C1 segment of cervical spinal cord (tissue), 14 donors: ENCODE results near the gene IGFBP5.

Experiments
- DNase-seq, 14 donors: peaks; one replicate each; lab custom pipeline; 2025; lab: John Stamatoyannopoulos, UW

IGFBP5 gene

GRCh38 chr2:216665717-216666116 is 29.6 kb downstream of the IGFBP5 start:
- peak in 1 of 14 donors; percentile 6 for DNase-seq

GRCh38 chr2:216665242-216665641 is 30.1 kb downstream of the IGFBP5 start:
- no peak for DNase-seq

GRCh38 chr2:216664593-216665034 is 30.7 kb downstream of the IGFBP5 start:
- DNase-seq: no peak

GRCh38 chr2:216663846-216664245 is 31.5 kb downstream of the IGFBP5 start:
- DNase-seq: no peak

- DNase-seq: no peak
Measured at GRCh38 chr2:216663106-216663505, 32.2 kb downstream of the IGFBP5 start.

- DNase-seq: peak in 2 of 14 donors; percentile 16 to 20
Measured at GRCh38 chr2:216661639-216662375, 33.5 kb downstream of the IGFBP5 start.

GRCh38 chr2:216661051-216661450 is 34.3 kb downstream of the IGFBP5 start:
- no peak for DNase-seq

- DNase-seq: no peak
Measured at GRCh38 chr2:216660496-216660895, 34.9 kb downstream of the IGFBP5 start.

- DNase-seq: no peak
Measured at GRCh38 chr2:216659276-216659675, 36.1 kb downstream of the IGFBP5 start.

GRCh38 chr2:216658757-216659156 is 36.6 kb downstream of the IGFBP5 start:
- no peak for DNase-seq

- no peak for DNase-seq
Measured at GRCh38 chr2:216657980-216658379, 37.4 kb downstream of the IGFBP5 start.

- DNase-seq: no peak
Measured at GRCh38 chr2:216657086-216657855, 38.1 kb downstream of the IGFBP5 start.

- DNase-seq: no peak
Measured at GRCh38 chr2:216654528-216655052, 40.8 kb downstream of the IGFBP5 start.

- no peak for DNase-seq
Measured at GRCh38 chr2:216653931-216654365, 41.4 kb downstream of the IGFBP5 start.

- no peak for DNase-seq
Measured at GRCh38 chr2:216653093-216653799, 42.1 kb downstream of the IGFBP5 start.

GRCh38 chr2:216652566-216652965 is 42.8 kb downstream of the IGFBP5 start:
- DNase-seq: no peak

GRCh38 chr2:216651351-216651881 is 43.9 kb downstream of the IGFBP5 start:
- no peak for DNase-seq

GRCh38 chr2:216650626-216651257 is 44.6 kb downstream of the IGFBP5 start:
- no peak for DNase-seq

- DNase-seq: no peak
Measured at GRCh38 chr2:216649574-216649973, 45.8 kb downstream of the IGFBP5 start.

GRCh38 chr2:216648105-216648504 is 47.2 kb downstream of the IGFBP5 start:
- no peak for DNase-seq

- no peak for DNase-seq
Measured at GRCh38 chr2:216646116-216646515, 49.2 kb downstream of the IGFBP5 start.
